Dendritic cell treated with granulocyte-macrophage colony-stimulating factor and Interleukin-4, amounts not matched to agents 40 ng/mL and 50 ng/mL, for 4 days (primary cell): Measurements from ENCODE around the gene OR2K2.
"Not testable (repeated sequence)": the region's sequence is repeated elsewhere in the genome, so short reads cannot be mapped to it uniquely, and the experiment has no call there.

ENCODE experiments used
- H3K27ac Mint-ChIP-seq: one replicate; pipeline ENCODE4 v1.8.0; 2022; ENCODE audit warnings: mild to moderate bottlenecking, mixed read lengths
- H3K27me3 Mint-ChIP-seq: one replicate; pipeline ENCODE4 v1.8.0; 2022; ENCODE audit warnings: mild to moderate bottlenecking, mixed read lengths
- H3K36me3 Mint-ChIP-seq: one replicate; pipeline ENCODE4 v1.8.0; 2022; ENCODE audit warnings: low read depth, mixed read lengths
- H3K4me1 Mint-ChIP-seq: one replicate; pipeline ENCODE4 v1.8.0; 2022; ENCODE audit warnings: low read depth, mixed read lengths
- H3K4me3 Mint-ChIP-seq: one replicate; pipeline ENCODE4 v1.8.0; 2022; ENCODE audit warnings: mild to moderate bottlenecking, moderate library complexity, mixed read lengths
- H3K9me3 Mint-ChIP-seq: one replicate; pipeline ENCODE4 v1.8.0; 2022; ENCODE audit warnings: mixed read lengths
- intact Hi-C: fragments of 100-400 bp; cut with micrococcal nuclease; formaldehyde crosslinking; loops from one replicate; pipeline ENCODE4 v1.15.0; 2022

Gene OR2K2, protein sequence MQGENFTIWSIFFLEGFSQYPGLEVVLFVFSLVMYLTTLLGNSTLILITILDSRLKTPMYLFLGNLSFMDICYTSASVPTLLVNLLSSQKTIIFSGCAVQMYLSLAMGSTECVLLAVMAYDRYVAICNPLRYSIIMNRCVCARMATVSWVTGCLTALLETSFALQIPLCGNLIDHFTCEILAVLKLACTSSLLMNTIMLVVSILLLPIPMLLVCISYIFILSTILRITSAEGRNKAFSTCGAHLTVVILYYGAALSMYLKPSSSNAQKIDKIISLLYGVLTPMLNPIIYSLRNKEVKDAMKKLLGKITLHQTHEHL

DNA sequence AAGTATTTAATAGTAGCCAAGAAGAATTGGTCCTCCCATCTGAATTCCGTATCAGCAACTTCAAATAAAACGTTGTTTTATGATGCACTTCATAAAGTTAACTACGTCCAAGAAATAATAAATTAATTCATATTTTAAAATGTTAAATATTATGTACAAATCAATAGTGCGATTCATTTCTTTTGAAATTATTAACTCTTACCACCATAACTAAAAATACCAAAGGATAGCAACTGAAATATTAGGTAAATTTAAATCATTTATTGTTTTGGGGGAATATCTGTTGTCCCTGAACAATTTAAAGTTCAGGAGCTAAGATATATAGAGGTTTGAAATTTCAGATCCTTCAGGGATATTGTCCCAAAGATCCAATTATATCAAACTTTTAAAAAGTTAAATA, at the start of gene OR2K2:
Gene OR2K2, minus strand, starts transcription at position 101 of the 400 bp plus-strand sequence. CDS start 1,791 bp downstream, outside the sequence.
- Mint-ChIP-seq H3K9me3 (no peaks in the 10 kb centered on the region), H3K27me3 (peaks cover 5% of the 10 kb centered on the region), H3K4me1 (no peaks in the 10 kb centered on the region), H3K4me3 (no peak within 1 kb of the TSS), H3K36me3 (no peaks in the 10 kb centered on the region), H3K27ac (no peak within 1 kb of the TSS)
- intact Hi-C loops, result no loop called here

DNA sequence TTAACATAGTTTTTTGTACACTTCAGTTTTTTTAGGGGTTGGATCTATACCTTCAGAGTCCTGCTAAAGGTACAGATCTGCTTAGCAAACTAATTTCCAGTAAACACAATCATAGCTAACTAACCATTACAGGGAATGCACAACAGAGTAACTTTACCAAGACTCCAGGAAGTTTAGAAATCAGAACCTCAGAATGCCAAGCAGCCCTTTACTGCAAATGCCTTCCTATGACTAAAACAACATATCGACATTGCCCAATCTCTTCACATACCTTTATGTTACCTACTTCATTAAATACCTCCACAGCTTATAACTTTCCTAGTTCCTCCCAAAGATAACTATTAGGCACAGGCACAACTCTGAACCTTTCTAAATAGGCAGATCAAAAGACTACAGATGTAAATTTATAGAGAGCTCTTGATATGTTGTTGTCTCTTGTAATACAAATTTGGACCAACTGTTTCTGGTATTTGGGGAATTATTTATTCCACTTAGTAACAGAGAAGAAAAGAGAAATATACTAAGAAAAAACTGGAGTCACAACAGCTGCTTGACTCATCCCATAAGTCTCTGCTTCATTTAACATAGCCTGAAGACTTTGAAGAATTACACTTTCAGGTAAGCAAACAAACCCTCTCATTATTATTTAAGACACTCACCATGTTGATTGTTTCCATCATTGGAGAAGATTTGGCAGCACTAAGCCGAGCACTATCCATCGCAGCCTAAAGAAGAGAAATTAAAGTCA, 46.0 kb upstream of the OR2K2 start:
- no peaks in the 10 kb centered on the region for H3K27me3 Mint-ChIP-seq
- no peaks in the 10 kb centered on the region for H3K4me1 Mint-ChIP-seq
- no peaks in the 10 kb centered on the region for H3K9me3 Mint-ChIP-seq
- no peaks in the 10 kb centered on the region for H3K36me3 Mint-ChIP-seq
- no peak overlapping the region for H3K4me3 Mint-ChIP-seq
- H3K27ac Mint-ChIP-seq, result no peak overlapping the region
- intact Hi-C loops, result no loop called here

DNA sequence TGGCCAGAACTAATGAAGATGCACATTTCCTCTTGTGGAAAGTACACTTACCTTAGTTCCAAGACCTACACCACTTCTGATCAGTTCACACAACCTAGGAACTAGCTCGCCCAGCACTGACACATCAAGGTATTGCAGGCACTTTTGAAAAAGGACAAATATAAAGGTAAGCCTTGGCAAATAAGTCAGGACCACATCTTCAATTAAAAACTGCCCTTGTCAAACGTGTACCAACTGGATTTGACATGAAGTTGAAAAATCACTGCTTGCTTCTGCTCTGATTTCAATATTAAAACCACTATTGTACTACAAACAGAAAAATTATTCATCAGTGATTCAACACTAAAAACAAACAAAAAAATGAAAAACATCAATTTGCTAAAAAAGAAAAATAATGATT, 45.0 kb upstream of the OR2K2 start:
- Mint-ChIP-seq H3K4me3 (no peak overlapping the region), H3K27me3 (no peaks in the 10 kb centered on the region), H3K27ac (no peak overlapping the region), H3K9me3 (no peaks in the 10 kb centered on the region), H3K4me1 (no peaks in the 10 kb centered on the region), H3K36me3 (no peaks in the 10 kb centered on the region)
- intact Hi-C loops, result no loop called here

DNA sequence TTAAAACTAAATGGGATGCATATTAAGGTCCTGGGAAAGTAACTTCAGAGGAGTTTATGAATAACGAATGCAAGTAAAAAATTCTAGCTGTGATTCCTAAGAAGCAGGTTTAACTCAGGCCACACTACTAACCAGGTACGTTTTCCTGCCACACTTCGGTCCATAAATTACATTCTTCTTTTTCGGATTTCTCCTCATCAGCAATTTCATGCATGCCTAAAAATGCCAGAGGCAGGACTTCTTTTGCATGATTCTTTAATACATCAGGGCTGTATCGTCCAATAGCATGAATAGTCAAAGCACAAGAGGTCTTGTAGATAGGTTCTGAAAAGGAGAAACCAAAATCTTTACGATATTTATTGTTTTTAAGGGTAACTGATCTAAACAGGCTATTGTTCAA, 42.3 kb upstream of the OR2K2 start:
- Mint-ChIP-seq H3K4me1 (no peaks in the 10 kb centered on the region), H3K9me3 (no peaks in the 10 kb centered on the region), H3K27ac (no peak overlapping the region), H3K4me3 (no peak overlapping the region), H3K36me3 (no peaks in the 10 kb centered on the region), H3K27me3 (no peaks in the 10 kb centered on the region)
- intact Hi-C loops, result loop anchor here (5.0 kb wide), 1 partner anchor 40 kb away; no protein-coding TSS in a partner anchor

DNA sequence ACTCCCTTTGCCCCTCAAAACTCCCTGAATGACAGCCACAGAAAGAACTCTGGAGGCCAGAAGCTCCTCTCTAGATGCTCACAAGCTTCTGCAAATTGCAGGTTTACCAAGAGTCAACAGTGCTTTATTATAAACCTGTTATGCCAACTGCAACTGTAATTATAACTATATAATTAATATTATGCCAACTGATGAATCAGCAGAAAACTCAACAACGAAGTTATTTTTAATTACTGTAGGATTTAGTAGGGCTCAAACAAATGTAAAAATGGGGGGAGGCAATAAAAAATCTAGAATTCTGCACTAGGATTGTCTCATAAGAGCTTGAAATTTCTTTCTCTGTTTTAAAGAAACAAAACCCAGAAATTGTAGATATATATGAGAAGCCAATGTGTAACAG, 37.0 kb upstream of the OR2K2 start:
- no peaks in the 10 kb centered on the region for H3K4me1 Mint-ChIP-seq
- no peak overlapping the region for H3K27ac Mint-ChIP-seq
- peaks cover 11% of the 10 kb centered on the region for H3K36me3 Mint-ChIP-seq
- H3K27me3 Mint-ChIP-seq, result no peaks in the 10 kb centered on the region
- intact Hi-C loops, result no loop called here
- H3K9me3 Mint-ChIP-seq, result no peaks in the 10 kb centered on the region
- H3K4me3 Mint-ChIP-seq, result no peak overlapping the region

DNA sequence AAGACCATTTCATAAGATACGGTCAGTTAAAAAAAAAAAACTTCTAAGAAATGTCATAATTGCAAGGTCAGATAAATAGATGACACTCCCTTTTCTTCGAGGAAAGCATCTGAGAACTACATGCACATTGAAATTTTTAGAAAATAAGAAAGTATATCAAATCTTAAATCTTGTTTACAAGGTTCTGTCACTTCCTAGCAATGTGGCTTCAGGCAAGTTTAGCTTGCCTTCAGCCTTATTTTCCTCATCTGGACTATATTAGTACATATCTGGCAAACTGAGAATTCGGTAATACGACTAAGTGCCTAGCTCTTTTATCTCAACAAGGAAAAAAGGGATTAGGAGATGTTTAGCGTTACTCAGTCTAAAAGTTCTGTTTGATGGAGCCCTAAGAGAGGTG, 32.5 kb upstream of the OR2K2 start:
- Mint-ChIP-seq H3K27me3 (no peaks in the 10 kb centered on the region), H3K36me3 (peaks cover 34% of the 10 kb centered on the region), H3K4me3 (no peak overlapping the region), H3K4me1 (no peaks in the 10 kb centered on the region), H3K9me3 (no peaks in the 10 kb centered on the region), H3K27ac (no peak overlapping the region)
- intact Hi-C loops, result no loop called here

DNA sequence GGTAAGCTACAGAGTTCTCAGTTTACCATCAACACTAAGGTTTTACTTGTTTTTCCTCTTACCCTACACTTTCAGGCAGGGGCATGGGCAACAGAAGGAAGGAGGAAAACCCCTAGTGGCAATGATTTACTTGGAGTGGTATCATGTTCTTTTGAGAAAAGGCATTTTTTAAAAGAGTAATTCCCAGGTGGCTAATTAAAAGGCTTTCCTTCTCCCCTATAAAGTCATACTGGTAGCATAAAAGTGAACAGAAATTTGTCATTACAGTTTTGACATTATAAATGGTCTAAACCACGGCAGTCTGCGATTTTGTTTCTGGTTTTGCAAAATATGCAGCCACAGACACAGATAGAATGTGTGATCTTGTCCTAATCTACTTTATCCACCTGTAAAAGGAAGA, 30.9 kb upstream of the OR2K2 start:
- Mint-ChIP-seq H3K27ac (no peak overlapping the region), H3K9me3 (no peaks in the 10 kb centered on the region), H3K4me1 (no peaks in the 10 kb centered on the region), H3K36me3 (peaks cover 34% of the 10 kb centered on the region), H3K4me3 (no peak overlapping the region), H3K27me3 (no peaks in the 10 kb centered on the region)
- intact Hi-C loops, result no loop called here

DNA sequence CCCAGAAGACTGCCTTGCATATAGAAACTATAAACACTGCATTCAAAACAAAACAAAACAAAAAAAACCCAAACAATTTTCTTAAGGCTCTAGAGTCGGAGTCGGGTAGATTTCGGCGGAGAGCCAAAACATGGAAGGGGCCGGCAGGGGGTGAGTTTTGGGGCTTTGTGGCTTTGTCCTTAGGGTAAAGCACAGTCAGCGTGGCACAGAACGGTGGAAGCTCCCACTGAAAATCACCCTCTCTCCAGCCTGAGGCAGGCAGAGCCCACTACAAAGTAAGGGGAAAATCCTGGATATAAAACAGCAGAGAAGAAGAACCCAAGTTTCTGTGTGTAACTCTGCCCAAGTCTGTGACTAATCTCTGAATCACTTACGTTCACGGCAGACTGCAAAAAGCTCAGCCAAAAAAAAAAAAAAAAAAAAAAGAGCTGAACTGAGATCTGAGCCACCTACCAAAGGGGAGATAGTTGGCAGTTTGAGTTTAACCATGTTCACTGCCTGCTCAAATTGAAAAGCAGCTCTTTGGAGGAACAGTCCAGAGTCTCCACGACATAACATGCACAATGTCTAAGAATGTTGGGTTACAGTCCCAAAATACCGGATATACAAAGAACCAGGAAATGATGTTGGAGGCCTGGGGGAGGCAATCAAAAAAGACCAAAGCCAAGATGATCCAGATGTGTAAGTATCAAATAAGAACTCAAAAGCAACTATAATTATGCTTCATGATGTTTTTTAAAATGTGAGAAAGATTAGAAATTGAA, 26.6 kb upstream of the OR2K2 start:
- Mint-ChIP-seq H3K9me3 (no peaks in the 10 kb centered on the region), H3K27ac (no peak overlapping the region), H3K4me1 (no peaks in the 10 kb centered on the region), H3K36me3 (peaks cover 20% of the 10 kb centered on the region), H3K27me3 (peaks cover 7% of the 10 kb centered on the region), H3K4me3 (no peak overlapping the region)
- intact Hi-C loops, result no loop called here

DNA sequence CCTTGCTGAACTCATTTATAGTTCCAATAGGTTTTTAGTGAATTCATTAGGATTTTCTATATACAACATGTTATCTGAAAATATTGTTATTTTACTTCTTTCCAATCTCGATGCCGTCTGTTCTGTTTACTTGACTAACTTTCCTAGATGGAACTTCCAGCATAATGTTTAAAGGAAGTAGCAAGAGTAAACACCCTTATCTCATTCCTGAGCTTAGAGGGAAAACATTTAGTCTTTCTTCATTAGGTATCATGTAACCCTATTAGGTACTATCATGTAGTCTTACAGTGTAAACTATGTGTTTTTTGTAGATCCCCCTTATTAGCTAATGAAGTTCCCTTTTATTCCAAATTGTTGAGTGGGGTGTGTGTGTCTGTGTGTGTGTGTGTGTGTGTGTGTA, 22.5 kb upstream of the OR2K2 start:
- no peaks in the 10 kb centered on the region for H3K4me1 Mint-ChIP-seq
- intact Hi-C loops, result no loop called here
- H3K9me3 Mint-ChIP-seq, result no peaks in the 10 kb centered on the region
- no peaks in the 10 kb centered on the region for H3K36me3 Mint-ChIP-seq
- H3K4me3 Mint-ChIP-seq, result no peak overlapping the region
- H3K27me3 Mint-ChIP-seq, result peaks cover 7% of the 10 kb centered on the region
- no peak overlapping the region for H3K27ac Mint-ChIP-seq

DNA sequence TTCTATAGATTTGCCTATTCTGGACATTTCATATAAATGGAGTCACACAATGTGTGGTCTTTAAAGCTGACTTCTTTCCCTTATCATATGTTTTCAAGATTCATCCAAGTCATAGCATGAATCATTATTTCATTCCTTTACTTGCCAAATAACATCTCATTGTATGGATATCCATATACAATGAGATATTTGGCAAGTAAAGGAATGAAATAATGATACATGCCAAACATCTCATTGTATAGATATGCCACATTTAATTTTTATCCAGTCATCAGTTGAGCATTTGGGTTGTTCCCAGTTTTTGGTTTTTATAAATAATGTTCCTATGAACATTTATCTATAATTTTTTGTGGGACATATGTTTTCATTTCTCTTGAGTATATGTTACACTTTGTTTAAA, 20.5 kb upstream of the OR2K2 start:
- Mint-ChIP-seq H3K36me3 (no peaks in the 10 kb centered on the region), H3K27ac (no peak overlapping the region), H3K9me3 (no peaks in the 10 kb centered on the region), H3K4me3 (no peak overlapping the region), H3K4me1 (no peaks in the 10 kb centered on the region), H3K27me3 (peaks cover 7% of the 10 kb centered on the region)
- intact Hi-C loops, result no loop called here

DNA sequence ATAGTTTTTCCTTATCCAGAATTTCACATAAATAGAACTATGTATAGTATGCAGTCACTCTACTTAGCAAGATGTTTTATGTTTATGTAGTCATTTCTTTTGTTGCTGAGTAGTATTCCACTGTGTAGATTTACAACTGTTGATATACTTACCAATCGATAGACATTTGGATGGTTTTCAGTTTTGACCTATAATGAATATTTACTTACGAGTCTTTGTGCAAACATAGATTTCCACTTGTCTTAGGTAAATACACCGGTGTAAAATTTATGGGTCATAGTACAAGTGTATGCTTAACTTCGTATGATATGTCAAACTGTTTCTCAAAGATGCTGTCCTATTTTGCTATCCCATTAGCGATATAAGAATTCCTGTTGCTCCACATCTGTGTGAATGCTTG, 19.7 kb upstream of the OR2K2 start:
- no peak overlapping the region for H3K27ac Mint-ChIP-seq
- no peaks in the 10 kb centered on the region for H3K36me3 Mint-ChIP-seq
- peaks cover 4% of the 10 kb centered on the region for H3K27me3 Mint-ChIP-seq
- no peaks in the 10 kb centered on the region for H3K9me3 Mint-ChIP-seq
- H3K4me1 Mint-ChIP-seq, result no peaks in the 10 kb centered on the region
- H3K4me3 Mint-ChIP-seq, result no peak overlapping the region
- intact Hi-C loops, result no loop called here

DNA sequence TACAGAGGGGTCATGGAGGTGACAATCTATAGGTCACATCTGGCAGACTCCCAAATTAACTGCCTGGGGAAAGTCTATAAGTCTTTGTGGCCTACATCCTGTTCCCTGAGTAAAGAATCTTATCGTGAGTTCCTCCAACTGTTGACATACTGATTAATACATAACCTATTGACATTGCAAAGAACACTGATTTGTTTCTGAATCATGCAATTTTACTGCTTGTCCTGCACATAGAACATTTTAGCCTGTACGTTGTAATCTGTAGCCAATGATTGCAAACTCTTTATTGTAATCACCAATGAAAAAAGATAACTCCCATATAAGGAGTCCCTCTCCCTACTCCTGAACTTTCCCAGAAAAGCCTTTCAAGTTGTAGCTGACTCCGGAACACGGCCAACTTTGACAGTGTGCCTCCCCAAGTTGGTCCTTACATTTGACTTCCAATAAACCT, 18.8 kb upstream of the OR2K2 start:
- Mint-ChIP-seq H3K4me3 (no peak overlapping the region), H3K9me3 (no peaks in the 10 kb centered on the region), H3K27me3 (peaks cover 5% of the 10 kb centered on the region), H3K27ac (no peak overlapping the region), H3K36me3 (no peaks in the 10 kb centered on the region), H3K4me1 (no peaks in the 10 kb centered on the region)
- intact Hi-C loops, result no loop called here

DNA sequence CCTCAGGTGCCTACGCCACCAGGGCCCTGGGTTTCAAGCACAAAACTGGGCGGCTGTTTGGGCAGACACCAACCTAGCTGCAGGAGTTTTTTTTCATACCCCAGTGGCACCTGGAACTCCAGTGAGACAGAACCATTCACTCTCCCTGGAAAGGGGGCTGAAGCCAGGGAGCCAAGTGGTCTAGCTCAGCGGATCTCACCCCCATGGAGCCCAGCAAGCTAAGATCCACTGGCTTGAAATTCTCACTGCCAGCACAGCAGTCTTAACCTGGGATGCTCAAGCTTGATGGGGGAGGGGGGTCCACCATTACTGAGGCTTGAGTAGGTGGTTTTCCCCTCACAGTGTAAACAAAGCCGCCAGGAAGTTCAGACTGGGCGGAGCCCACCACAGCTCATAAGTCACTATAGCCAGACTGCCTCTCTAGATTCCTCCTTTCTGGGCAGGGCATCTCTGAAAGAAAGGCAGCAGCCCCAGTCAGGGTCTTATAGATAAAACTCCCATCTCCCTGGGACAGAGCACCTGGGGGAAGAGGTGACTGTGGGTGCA, 4.4 kb upstream of the OR2K2 start:
- H3K27me3 Mint-ChIP-seq, H3K27ac Mint-ChIP-seq, H3K4me3 Mint-ChIP-seq, H3K9me3 Mint-ChIP-seq, intact Hi-C loops, H3K4me1 Mint-ChIP-seq, H3K36me3 Mint-ChIP-seq: not testable (repeated sequence)

DNA sequence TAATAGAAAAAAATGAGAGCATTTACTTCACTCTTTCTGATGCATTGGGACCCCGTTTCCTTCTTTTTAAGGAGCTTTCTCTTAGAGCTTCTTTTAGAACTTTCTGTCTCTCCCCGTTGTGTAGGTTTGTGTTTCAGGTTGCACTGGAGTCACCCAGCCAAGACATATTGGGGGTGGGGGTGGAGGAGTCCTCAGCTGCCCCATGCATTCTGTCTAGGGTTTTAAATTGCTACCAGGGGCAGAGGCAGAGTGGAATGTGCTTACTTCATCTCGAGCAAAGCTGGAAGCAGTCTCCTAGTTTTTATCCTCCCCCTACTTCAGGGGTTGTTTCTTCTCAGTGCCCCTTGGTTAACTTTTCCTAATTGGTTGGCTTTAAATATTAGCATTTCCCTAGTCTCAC, 9.4 kb downstream of the OR2K2 start:
- H3K9me3 Mint-ChIP-seq, result peaks cover 20% of the 10 kb centered on the region
- H3K27me3 Mint-ChIP-seq, result peaks cover 1% of the 10 kb centered on the region
- no peak overlapping the region for H3K27ac Mint-ChIP-seq
- intact Hi-C loops, result no loop called here
- no peak overlapping the region for H3K4me3 Mint-ChIP-seq
- no peaks in the 10 kb centered on the region for H3K36me3 Mint-ChIP-seq
- no peaks in the 10 kb centered on the region for H3K4me1 Mint-ChIP-seq
